HG03457 (cell line): ENCODE results near the gene CHD6.

Source experiments
- ATAC-seq: cut with Tn5 transposase; IDR thresholded peaks from one replicate; pipeline ENCODE4 v1.9.1; 2021; ENCODE audit warnings: moderate number of reproducible peaks; ENCODE audit not compliant: unreplicated experiment

Gene CHD6

GRCh38 chr20:41373931-41374920 is 244.0 kb downstream of the CHD6 start:
- ATAC-seq = no peak

- no peak for ATAC-seq
Measured at GRCh38 chr20:41373251-41373783, 244.9 kb downstream of the CHD6 start.

GRCh38 chr20:41371371-41371770 is 246.8 kb downstream of the CHD6 start:
- no peak for ATAC-seq

GRCh38 chr20:41370176-41370575 is 248.0 kb downstream of the CHD6 start:
- no peak for ATAC-seq

- no peak for ATAC-seq
Measured at GRCh38 chr20:41369673-41370072, 248.5 kb downstream of the CHD6 start.

- no peak for ATAC-seq
Measured at GRCh38 chr20:41367956-41368355, 250.2 kb downstream of the CHD6 start.

- no peak for ATAC-seq
Measured at GRCh38 chr20:41367393-41367695, 250.8 kb downstream of the CHD6 start.

- ATAC-seq = no peak
Measured at GRCh38 chr20:41366546-41367392, 251.4 kb downstream of the CHD6 start, which contains the start of gene EMILIN3. TSS of gene EMILIN3 (minus strand) at chr20:41366818. CDS start at chr20:41366634, 184 bp downstream.

- no peak for ATAC-seq
Measured at GRCh38 chr20:41365777-41366545, 252.2 kb downstream of the CHD6 start.

GRCh38 chr20:41364967-41365765 is 253.0 kb downstream of the CHD6 start:
- no peak for ATAC-seq

GRCh38 chr20:41364236-41364855 is 253.8 kb downstream of the CHD6 start:
- ATAC-seq = no peak

- no peak for ATAC-seq
Measured at GRCh38 chr20:41363601-41364000, 254.6 kb downstream of the CHD6 start.

- no peak for ATAC-seq
Measured at GRCh38 chr20:41362748-41363140, 255.4 kb downstream of the CHD6 start.

- no peak for ATAC-seq
Measured at GRCh38 chr20:41361757-41362747, 256.1 kb downstream of the CHD6 start.

- ATAC-seq = no peak
Measured at GRCh38 chr20:41360831-41361756, 257.1 kb downstream of the CHD6 start.

- ATAC-seq = no peak
Measured at GRCh38 chr20:41359541-41360011, 258.6 kb downstream of the CHD6 start.

GRCh38 chr20:41358717-41359116 is 259.5 kb downstream of the CHD6 start:
- ATAC-seq = no peak
